HG03457 (cell line): ENCODE results near the gene KIF16B.

Source experiments
- ATAC-seq: cut with Tn5 transposase; IDR thresholded peaks from one replicate; pipeline ENCODE4 v1.9.1; 2021; ENCODE audit warnings: moderate number of reproducible peaks; ENCODE audit not compliant: unreplicated experiment

Gene KIF16B

GRCh38 chr20:16308754-16309153 lies 264.5 kb downstream of the KIF16B start:
- no peak for ATAC-seq

DNA sequence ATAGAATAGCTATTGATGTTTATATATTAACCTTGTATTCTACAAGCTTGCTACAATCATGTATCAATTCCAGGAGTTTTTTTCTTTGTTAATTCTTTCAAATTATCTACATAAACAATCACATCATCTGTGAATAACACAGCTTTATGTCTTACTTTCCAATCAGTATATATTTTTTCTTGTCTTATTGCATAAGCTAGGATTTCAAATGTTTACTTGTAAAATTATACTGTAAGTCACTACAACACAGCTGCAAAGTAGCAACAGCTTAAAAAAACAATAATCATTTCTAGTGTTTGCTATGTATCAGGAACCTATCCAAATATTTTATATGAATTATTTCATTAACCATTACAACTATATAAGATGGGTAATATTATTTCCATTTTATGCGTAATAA lies 270.4 kb downstream of the KIF16B start:
- no peak for ATAC-seq

DNA sequence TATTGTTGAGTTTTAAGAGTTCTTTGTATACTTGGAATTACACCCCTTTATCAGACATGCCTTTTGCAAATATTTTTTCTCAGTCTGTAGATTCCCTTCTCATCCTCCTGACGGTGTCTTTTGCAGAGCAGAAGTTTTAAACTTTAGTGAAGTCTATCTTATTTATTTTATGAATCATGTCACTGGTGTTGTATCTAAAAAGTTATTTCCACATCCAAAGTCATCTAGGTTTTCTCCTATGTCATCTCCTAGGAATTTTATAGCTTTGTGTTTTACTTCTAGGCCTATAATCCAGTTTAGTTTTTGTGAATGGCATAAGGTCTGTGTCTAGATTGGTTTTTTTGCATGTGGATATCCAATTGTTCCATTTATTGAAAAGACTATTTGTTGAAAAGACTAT lies 271.3 kb downstream of the KIF16B start:
- no peak for ATAC-seq

DNA sequence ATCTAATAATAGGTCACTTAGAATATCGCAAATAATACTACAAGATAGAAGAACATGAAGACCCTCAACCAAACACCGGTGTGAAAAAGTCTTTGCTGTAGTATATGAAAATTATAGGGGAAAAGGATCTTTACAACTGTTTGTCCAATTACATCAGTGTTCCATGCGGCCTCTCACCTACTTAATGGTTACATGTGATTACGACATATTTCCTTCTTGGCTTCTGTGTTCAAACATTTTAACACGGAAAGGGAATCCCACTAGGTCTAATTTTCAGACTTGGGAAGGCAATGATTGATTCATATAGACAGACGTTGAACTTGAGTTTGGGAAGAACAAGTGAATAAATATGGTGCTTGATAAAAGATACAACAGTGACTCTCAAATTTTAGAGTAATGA lies 273.4 kb downstream of the KIF16B start:
- no peak for ATAC-seq

DNA sequence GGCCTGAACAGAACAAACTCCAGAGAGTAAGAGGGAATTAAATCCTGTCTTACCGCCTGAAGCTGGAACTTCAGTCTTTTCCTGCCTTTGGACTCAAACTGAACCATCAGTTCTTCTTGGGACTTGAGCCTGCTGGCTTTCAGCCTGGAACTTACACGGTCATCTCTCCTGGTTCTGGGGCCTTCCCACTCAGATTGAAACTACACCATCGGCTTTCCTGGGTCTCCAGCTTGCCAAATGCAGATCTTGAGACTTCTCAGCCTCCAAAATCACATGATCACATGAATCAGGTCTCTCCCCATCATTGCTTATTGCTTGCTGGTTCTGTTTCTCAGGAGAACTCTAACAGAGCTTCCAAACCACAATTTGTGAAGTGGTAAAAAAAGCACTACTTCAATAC lies 276.3 kb downstream of the KIF16B start:
- ATAC-seq = no peak

- no peak for ATAC-seq
These were observed 277.7 kb downstream of the KIF16B start for GRCh38 chr20:16295534-16295933.

- no peak for ATAC-seq
These were observed 279.7 kb downstream of the KIF16B start for GRCh38 chr20:16293590-16293989.

DNA sequence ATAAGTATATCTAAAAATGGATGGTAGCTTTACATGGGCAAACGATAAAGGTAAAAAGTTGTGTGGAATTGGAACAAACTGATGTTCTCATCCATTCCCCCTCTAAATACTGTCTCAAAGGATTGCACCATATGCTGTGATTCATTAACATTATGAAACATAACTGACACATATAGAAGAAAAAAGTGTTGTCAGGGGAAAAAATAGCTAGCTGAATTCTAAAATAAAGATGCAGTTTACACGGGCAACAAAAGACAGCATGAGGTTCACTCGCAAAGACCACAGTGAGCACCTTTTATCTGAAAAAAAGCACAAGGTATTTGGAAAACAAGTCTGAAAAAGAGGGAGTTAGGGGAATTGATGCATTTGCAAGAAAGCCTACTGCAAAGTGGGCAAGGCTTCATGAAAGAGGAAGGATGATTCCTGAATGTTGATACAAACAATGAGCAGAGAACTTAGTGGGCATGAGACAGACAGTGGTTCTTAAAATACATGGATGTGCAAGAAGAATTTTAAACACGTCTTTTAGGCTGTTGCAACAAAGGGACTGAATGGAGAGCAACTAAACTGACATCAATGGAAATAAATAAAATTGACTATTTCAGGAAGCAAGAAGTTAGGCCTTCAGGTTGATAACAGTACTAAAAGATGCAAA lies 280.9 kb downstream of the KIF16B start:
- ATAC-seq = no peak

DNA sequence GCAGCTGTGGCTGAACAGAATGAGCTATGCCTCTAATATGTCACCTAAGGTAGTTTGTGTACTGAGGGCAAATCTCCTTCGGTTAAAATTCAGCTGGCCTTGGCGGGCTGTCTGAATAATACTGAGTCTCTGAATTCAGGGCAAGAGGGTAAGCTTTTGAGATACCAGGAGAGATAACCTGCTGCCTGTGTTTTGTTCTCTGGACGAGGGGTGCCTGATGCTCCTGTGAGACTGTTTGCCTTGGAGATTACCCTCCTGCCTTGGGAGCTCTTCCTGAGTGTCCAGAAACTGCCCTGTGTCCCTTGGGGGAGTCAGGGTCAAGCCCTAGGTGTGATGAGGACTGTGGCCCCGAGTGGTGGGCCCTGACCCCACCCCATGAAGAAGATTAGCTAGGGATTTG lies 282.9 kb downstream of the KIF16B start:
- ATAC-seq = no peak

- no peak for ATAC-seq
These were observed 285.5 kb downstream of the KIF16B start for GRCh38 chr20:16287776-16288175.

DNA sequence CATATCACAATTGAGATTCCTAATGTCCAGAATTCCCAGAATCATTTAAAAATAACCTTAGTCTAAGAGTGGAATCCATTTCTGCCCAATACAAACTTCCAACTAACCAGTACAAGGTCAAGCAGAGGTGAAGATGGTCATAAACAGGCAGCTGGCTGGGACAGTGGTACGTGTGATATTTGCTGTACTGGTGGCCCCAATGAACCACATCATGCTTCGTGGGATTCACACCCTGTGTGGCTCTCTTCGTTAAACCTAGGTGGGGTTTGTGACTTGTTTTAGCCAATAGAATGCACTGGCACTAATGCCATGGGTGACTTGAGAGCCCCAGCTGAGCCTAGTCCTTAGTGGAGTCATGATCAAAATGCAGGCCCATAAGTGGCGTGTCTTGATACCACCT lies 286.6 kb downstream of the KIF16B start:
- ATAC-seq = no peak

DNA sequence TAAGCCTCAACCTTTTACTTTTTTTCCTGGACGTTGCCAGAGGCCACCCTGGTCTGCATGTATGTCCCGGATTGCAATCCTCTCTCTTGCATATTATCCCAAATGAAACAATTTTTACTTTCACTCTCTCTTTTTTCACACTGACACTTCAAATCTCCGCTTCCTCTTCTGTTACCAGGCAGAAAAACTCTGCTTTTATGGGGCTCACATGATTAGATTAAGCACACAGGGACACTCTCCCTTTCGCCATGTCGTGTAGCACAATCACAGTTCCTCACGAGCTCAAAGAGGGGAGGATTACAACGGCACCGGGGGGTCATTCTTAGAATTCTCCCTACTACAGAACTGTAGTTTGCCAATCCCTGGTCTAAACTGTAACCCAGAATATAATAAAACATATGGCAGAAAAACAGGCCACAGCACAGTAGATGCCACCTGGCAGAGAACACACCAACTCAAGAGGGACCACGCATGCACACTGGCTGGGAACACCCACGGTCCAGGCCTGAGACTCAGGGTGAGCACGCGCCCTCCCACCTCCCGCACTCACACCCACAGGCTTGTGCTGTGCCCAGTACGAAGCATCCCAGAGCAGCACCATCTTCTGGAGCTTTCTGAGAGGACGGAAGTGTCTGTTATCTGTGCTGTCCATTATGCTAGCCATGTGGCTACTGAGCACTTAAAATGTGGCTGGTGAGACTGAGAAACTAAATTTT lies 288.7 kb downstream of the KIF16B start:
- ATAC-seq = no peak

GRCh38 chr20:16283978-16284377 lies 289.3 kb downstream of the KIF16B start:
- ATAC-seq = no peak

DNA sequence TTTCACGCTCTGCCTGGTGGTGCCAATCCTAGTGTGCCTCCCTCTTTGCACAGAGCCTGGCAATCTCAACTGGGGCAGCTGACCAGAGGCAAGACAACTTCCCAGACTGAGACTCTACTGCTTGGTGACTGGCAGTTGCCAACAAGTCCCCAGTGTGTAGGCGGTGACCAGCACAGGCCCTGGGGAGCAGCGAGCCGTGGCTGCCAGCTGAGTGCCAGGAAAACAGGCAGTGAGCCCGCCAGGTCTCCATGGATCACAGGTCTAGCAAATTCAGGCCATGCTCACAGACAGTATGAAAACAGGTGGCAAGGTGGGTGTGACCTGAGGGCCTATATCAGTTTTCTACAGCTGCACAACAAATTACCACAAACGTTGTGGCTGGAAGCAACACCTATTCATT lies 289.9 kb downstream of the KIF16B start:
- no peak for ATAC-seq

DNA sequence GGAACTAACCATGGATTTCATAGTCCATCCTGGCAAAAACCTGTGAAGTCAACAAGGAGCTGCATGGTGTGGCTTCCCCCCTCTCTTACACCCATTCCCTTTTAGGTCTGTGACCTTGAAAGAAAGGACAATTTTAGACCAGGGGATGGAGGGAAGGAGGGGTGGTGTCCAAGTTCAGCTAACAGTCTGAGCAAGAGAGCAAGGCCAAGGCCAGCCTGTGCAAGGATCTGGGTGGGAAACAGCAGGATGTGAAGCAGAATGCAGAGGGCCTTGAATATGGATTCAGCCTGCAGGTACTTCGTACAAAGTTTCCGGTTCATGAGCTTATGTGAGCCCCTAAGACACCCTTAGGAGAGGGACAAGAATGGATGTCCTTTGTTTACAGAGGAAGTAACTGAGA lies 293.0 kb downstream of the KIF16B start:
- no peak for ATAC-seq

- no peak for ATAC-seq
These were observed 293.9 kb downstream of the KIF16B start for GRCh38 chr20:16279320-16279719.

DNA sequence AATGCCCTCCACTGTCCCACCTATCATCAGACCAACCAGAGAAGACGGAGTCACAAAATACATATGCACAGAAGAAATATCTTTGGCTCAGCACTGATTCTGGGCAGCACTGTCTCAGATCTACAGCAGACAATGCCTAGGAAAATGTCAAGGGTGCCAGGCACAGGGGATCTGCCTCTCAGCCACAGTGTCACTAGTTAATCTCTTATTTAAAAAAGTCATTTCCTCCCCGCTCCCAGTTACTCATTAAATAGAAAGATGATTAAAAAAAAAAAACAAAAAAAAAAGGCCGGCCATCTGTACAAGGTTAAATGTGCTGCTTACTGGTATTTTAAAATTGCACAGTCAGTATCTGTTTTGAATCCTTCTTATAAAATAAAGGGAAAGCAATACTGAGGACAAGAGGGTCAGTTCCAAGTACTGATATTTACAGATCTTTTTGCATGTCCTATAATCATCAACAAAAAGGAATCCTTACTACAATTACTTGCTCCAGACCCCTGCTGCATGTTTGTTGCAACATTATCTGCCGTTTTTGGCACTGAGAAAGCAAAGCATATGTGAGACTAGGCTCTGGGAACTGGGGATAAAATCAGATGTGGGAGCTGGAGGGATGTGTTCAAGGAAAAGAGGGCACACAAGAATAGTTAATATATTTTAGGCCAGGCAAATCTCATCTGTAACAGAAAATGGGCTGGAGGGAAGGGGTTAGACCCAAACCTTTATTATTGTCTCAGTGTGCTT lies 299.3 kb downstream of the KIF16B start:
- no peak for ATAC-seq

- no peak for ATAC-seq
These were observed 300.4 kb downstream of the KIF16B start for GRCh38 chr20:16272780-16273360.

- no peak for ATAC-seq
These were observed 301.8 kb downstream of the KIF16B start for GRCh38 chr20:16271450-16271849.

GRCh38 chr20:16270989-16271388 lies 302.3 kb downstream of the KIF16B start:
- ATAC-seq = no peak

DNA sequence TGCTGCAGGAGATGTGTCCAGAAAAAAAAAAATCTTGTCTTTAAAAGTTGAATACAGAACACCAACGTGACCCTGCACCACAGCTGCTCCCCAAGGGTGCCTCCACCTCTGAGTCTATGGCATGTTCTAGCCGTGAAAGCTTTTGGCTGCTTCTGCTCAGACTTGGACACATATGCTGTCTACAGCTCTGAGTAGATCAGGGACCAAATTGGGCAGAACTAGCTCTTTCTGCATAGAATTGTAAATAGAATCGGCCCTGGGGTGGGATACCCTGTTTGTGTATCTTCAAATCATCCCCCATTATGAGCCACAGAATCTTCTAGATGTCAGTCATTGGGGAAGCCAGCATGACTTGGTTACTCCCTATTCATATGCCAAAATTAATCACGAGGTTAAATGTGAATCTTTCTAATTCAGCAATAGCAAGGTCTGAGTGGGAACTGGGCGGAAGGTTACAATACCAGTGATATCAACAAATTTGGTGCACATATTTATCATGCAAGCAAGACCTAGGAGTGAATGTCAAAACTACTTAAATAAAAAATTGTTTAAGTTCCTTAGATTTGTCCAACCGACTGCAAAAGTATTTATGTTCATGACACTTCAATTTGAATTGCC lies 302.8 kb downstream of the KIF16B start:
- no peak for ATAC-seq
